Activated CD4-positive, alpha-beta memory T cell treated with anti-CD3 and anti-CD28 coated beads for 36 hours (primary cell): Measurements from ENCODE around the gene PLEKHA8. TPM values are rescaled to one million over a fixed set of nuclear protein-coding genes. Genes with fewer than 3 reads are reported as not detected.
"Not testable (repeated sequence)": the region's sequence is repeated elsewhere in the genome, so short reads cannot be mapped to it uniquely, and the experiment has no call there.

Source experiments
- CTCF ChIA-PET: fragments of 350-600 bp; sonication (Branson Sonifier 250); formaldehyde crosslinking; loops from one replicate; lab custom pipeline; 2021; ENCODE audit warnings: antibody characterized with exemption, inconsistent platforms; lab: Charles Lee
- POLR2A ChIA-PET: fragments of 350-600 bp; sonication (Branson Sonifier 250); formaldehyde crosslinking; loops from one replicate; lab custom pipeline; 2021; ENCODE audit warnings: antibody characterized with exemption; lab: Charles Lee
- DNase-seq: peaks from one replicate; pipeline ENCODE4 v3.0.0-alpha.2; 2020
- H3K27ac Mint-ChIP-seq: one replicate; pipeline ENCODE4 v1.8.0; 2021; ENCODE audit warnings: mixed read lengths
- H3K27me3 Mint-ChIP-seq: one replicate; pipeline ENCODE4 v1.8.0; 2021; ENCODE audit warnings: mixed read lengths
- H3K36me3 Mint-ChIP-seq: one replicate; pipeline ENCODE4 v1.8.0; 2021; ENCODE audit warnings: mixed read lengths
- H3K4me1 Mint-ChIP-seq: one replicate; pipeline ENCODE4 v1.8.0; 2021; ENCODE audit warnings: low read depth, mixed read lengths
- H3K4me3 Mint-ChIP-seq: one replicate; pipeline ENCODE4 v1.8.0; 2021; ENCODE audit warnings: mild to moderate bottlenecking, mixed read lengths
- H3K9me3 Mint-ChIP-seq: one replicate; pipeline ENCODE4 v1.8.0; 2021; ENCODE audit warnings: mixed read lengths
- intact Hi-C: fragments of 100-400 bp; cut with micrococcal nuclease; formaldehyde crosslinking; loops from one replicate; pipeline ENCODE4 v1.15.1; 2023
- total RNA-seq, 2 experiments: library from RNA; stranded (reverse); gene quantifications; one replicate each; pipeline ENCODE4 v1.2.3, GENCODE V29; 2021

PLEKHA8 gene
- total RNA-seq, 2 experiments from 2014 or later: 9.4 to 10.1 TPM

DNA sequence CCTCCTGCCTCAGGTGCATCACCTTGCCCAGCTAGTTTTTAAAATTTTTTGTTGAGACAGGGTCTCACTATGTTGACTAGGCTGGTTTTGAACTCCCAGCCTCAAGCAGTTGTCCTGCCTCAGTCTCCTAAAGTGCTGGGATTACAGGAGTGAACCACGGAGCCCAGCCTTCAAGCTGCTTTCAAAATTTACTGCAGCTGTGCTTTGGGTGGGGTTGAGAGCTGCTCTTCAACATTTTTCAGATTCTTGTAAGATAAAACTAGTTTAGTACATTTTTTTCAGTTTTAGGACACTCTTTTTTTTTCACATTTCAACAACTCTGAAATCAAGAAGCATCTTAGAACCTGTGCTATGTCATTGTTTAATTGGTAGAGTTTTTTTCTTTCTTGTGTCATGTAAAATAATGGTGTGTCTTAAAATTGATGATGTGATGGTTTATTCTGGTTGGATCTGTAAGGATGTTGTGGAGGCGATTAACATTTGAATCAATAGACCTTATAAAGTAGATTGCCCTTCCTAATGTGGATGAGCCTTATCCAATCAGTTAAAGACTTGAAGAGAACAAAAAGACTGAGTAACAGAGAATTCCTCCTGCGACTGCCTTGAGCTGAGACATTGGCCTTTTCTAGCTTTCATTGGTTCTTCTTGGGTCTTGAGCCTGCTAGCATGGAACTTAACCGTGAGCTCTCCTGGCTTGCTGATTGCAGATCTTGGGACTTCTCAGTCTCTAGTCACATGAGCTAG is 13.5 kb downstream of the PLEKHA8 start:
- peaks cover 4% of the 10 kb centered on the region for H3K4me1 Mint-ChIP-seq
- ChIA-PET POLR2A (interaction anchor here (0.6 kb wide), 1 partner anchor 469 kb away, joined by 3 read pairs; no protein-coding TSS in a partner anchor), CTCF (interaction anchor here (1.3 kb wide), 1 partner anchor 20 kb away, joined by 4 read pairs; no protein-coding TSS in a partner anchor)
- H3K36me3 Mint-ChIP-seq: peaks cover 4% of the 10 kb centered on the region
- H3K27me3 Mint-ChIP-seq: no peaks in the 10 kb centered on the region
- no peak overlapping the region for H3K4me3 Mint-ChIP-seq
- no peaks in the 10 kb centered on the region for H3K9me3 Mint-ChIP-seq
- no peak for DNase-seq
- H3K27ac Mint-ChIP-seq: no peak overlapping the region
- intact Hi-C loops: no loop called here

DNA sequence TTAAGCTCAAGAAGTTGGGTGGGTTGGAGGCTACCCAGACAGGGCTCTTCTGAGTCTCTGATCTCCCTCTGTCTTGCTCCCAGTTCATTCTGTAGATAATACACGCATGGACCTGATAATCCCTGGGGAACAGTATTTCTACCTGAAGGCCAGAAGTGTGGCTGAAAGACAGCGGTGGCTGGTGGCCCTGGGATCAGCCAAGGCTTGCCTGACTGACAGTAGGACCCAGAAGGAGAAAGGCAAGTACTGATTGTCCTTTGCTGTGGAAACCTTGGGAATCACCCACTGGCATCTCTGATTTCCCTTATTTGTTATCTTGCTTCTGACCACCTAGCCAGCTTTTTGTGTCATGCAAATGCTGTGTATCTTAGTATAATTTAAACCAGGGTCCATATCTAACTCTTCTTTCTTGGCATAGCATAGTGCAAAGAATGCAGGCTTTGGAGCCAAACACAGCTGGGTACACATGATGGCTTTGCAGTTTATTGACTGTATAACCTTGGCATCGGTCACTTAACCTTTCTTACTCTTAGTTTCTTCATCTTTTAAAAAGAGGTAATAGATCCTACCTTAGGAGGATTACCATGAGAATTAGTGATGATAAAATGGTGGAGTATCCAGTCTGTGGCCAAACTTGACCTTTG is 18.0 kb downstream of the PLEKHA8 start:
- Mint-ChIP-seq H3K27ac (no peak overlapping the region), H3K36me3 (peaks cover 18% of the 10 kb centered on the region), H3K4me3 (no peak overlapping the region), H3K9me3 (no peaks in the 10 kb centered on the region), H3K27me3 (no peaks in the 10 kb centered on the region), H3K4me1 (no peaks in the 10 kb centered on the region)
- POLR2A ChIA-PET: no interaction called here
- CTCF ChIA-PET: interaction anchor here (0.6 kb wide), 1 partner anchor 11 kb away, joined by 3 read pairs; no protein-coding TSS in a partner anchor
- intact Hi-C loops: no loop called here
- no peak for DNase-seq

DNA sequence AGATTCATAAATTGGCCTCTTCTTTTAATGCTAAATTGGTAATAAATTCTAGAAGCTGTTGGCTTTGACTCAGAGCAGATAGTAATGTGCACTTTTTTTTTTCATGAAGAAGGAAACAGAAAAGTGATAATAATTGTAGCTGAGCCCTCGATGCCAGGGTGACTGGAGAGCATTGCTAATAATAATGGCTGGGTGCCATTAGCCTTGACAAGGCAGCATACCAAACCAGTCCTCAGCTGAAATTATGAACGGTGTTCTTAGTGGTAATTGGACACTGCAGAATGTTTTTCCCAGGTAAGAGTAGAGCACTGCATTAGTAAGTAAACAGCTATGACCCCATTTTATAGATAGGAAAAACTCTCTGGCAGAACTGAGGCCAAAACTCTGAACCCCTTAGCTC is 18.9 kb downstream of the PLEKHA8 start:
- Mint-ChIP-seq H3K9me3 (no peaks in the 10 kb centered on the region), H3K36me3 (peaks cover 21% of the 10 kb centered on the region), H3K27ac (no peak overlapping the region), H3K4me1 (no peaks in the 10 kb centered on the region), H3K27me3 (no peaks in the 10 kb centered on the region), H3K4me3 (no peak overlapping the region)
- CTCF ChIA-PET: no interaction called here
- intact Hi-C loops: no loop called here
- no peak for DNase-seq
- POLR2A ChIA-PET: interaction anchor here (0.5 kb wide), 1 partner anchor 663 kb away, joined by 5 read pairs; no protein-coding TSS in a partner anchor

DNA sequence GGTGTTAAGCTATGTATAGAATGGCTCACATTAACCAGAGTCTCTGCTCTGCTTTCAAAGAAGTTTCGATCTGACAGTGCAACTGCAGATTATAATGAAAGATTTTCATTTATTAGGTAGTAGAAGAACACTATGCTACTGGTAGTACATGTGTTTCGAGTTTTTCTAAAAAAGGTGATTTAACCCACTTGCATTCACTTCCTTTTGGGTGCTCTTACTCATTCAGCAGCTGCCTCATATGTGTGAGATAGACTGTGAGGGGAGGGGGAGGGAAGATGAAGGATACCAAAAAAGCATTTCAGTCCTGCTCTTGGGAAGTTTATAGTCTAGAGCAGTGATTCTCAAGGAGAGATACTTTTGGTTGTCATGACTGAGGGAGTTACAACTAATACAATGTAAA is 20.4 kb downstream of the PLEKHA8 start:
- Mint-ChIP-seq H3K27ac (no peak overlapping the region), H3K27me3 (no peaks in the 10 kb centered on the region), H3K4me3 (no peak overlapping the region), H3K36me3 (peaks cover 26% of the 10 kb centered on the region), H3K9me3 (no peaks in the 10 kb centered on the region), H3K4me1 (peaks cover 1% of the 10 kb centered on the region)
- ChIA-PET POLR2A (no interaction called here), CTCF (no interaction called here)
- no peak for DNase-seq
- intact Hi-C loops: no loop called here

DNA sequence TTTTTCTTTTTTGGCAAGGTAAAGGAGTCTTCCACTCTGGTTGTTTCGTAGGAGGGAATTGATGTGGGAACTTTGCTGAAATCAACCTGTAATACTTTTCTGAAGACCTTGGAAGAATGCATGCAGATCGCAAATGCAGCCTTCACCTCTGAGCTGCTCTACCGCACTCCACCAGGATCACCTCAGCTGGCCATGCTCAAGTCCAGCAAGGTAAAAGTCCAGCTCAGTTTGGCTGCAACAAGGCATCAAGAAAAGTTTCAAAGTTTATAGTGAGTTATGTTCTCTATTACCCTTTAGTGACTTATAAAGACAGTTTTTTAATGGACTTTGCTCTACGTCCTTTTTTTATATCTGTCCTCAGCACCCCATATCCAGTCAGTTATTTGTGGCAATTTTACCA is 21.0 kb downstream of the PLEKHA8 start:
- POLR2A ChIA-PET: no interaction called here
- Mint-ChIP-seq H3K4me1 (peaks cover 3% of the 10 kb centered on the region), H3K36me3 (peaks cover 26% of the 10 kb centered on the region)

DNA sequence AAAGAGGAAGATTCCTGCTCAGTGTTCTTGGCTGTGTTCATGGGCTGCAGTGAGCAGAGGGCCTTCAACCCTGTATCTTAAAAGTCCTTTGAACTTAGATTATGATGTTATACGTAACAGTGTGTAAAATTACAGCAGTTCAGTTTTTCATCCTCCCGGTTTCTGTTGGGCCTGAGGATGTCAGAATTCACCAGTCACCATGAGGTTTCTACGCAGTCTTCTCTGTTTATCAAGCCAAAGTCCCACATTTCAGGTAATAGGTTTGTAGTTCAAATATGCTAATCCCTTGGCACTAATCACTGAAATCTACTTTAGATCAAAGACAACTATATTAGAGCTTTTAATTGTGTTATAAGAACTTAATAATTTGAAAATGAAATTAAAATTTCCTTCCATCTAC is 24.9 kb downstream of the PLEKHA8 start:
- ChIA-PET POLR2A (no interaction called here), CTCF (interaction anchor here (1.5 kb wide), 1 partner anchor 9 kb away, joined by 8 read pairs; no protein-coding TSS in a partner anchor)
- Mint-ChIP-seq H3K27ac (no peak overlapping the region), H3K36me3 (peaks cover 23% of the 10 kb centered on the region), H3K4me1 (peaks cover 3% of the 10 kb centered on the region), H3K27me3 (no peaks in the 10 kb centered on the region), H3K9me3 (no peaks in the 10 kb centered on the region), H3K4me3 (no peak overlapping the region)
- DNase-seq: no peak
- intact Hi-C loops: loop anchor here (10.0 kb wide), 1 partner anchor 98 kb away; no protein-coding TSS in a partner anchor

More for the DNA sequence above, 21.0 kb downstream of the PLEKHA8 start:
- no peaks in the 10 kb centered on the region for H3K27me3 Mint-ChIP-seq
- intact Hi-C loops: no loop called here
- DNase-seq: no peak
- CTCF ChIA-PET: no interaction called here
- H3K4me3 Mint-ChIP-seq: no peak overlapping the region
- H3K27ac Mint-ChIP-seq: no peak overlapping the region
- H3K9me3 Mint-ChIP-seq: no peaks in the 10 kb centered on the region

DNA sequence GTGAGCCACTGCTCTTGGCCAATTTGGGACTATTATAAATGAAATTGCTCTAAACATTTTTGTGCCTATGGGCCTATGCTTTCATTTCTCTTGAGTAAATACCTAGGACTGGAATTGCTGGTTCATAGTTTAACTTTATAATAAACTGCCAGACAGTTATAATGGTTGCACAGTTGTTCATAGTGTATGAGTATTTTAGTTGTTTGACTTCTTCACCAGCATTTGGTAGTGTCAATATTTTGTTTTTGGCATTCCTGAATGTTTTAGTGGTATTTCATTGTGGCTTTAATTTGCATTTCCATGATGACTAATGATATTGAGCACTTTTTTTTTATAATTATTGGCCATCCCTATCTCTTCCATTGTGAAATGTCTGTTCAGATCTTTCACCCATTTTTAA is 29.5 kb downstream of the PLEKHA8 start:
- no peak overlapping the region for H3K4me3 Mint-ChIP-seq
- H3K9me3 Mint-ChIP-seq: no peaks in the 10 kb centered on the region
- peaks cover 3% of the 10 kb centered on the region for H3K4me1 Mint-ChIP-seq
- H3K27me3 Mint-ChIP-seq: no peaks in the 10 kb centered on the region
- intact Hi-C loops: loop anchor here (10.0 kb wide), 1 partner anchor 103 kb away; no protein-coding TSS in a partner anchor
- ChIA-PET CTCF (interaction anchor here (0.6 kb wide), 1 partner anchor 12 kb away, joined by 3 read pairs; no protein-coding TSS in a partner anchor), POLR2A (no interaction called here)
- no peak overlapping the region for H3K27ac Mint-ChIP-seq
- DNase-seq: no peak
- peaks cover 16% of the 10 kb centered on the region for H3K36me3 Mint-ChIP-seq

DNA sequence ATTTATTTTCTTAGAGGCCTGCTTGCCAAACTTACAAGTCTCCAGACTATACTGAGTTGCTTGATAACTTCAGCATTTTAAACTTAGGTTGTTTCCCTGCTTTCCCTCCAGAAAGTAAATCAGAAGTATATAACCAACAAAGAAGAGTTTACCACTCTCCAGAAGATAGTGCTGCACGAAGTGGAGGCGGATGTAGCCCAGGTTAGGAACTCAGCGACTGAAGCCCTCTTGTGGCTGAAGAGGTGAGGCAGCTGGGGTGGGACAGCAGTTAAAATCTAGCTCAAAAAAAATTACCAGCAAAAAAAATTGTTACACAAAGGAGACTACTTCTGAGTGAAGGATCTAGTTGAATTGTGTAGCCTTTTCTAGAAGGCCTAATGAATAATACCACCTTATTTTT is 33.6 kb downstream of the PLEKHA8 start:
- not testable (repeated sequence) for H3K27me3 Mint-ChIP-seq, H3K9me3 Mint-ChIP-seq, H3K4me1 Mint-ChIP-seq, H3K27ac Mint-ChIP-seq, H3K4me3 Mint-ChIP-seq, H3K36me3 Mint-ChIP-seq
- ChIA-PET CTCF (interaction anchor here (0.6 to 4.0 kb wide), 29 partner anchors 9 to 1138 kb away, joined by 3 to 17 read pairs (median 4); partner anchors contain the start of genes FKBP14 and PLEKHA8), POLR2A (interaction anchor here (0.7 to 0.8 kb wide), 2 partner anchors 33 to 311 kb away, joined by 3 to 5 read pairs; no protein-coding TSS in a partner anchor)
- peak; percentile 43 for DNase-seq
- intact Hi-C loops: loop anchor here (1.0 to 10.0 kb wide), 4 partner anchors 32 to 1137 kb away; no protein-coding TSS in a partner anchor

DNA sequence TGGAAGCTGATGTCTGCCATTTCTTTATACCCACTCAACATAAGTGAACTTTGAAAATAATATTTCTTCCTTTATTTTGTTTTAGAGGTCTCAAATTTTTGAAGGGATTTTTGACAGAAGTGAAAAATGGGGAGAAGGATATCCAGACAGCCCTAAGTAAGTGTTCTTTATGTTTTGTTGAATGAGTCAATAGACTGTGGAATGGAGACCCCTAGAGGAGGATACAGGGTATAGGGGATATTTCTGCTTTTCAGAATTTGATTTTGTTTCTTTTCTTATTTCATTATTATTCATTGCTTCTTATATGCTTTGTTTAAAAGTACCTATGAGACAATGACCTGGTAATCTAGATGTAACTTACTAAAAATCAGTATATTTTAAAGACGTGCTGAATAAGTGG is 34.4 kb downstream of the PLEKHA8 start:
- H3K9me3 Mint-ChIP-seq: no peaks in the 10 kb centered on the region
- no peaks in the 10 kb centered on the region for H3K4me1 Mint-ChIP-seq
- POLR2A ChIA-PET: no interaction called here
- no peaks in the 10 kb centered on the region for H3K27me3 Mint-ChIP-seq
- H3K36me3 Mint-ChIP-seq: peaks cover 6% of the 10 kb centered on the region
- H3K27ac Mint-ChIP-seq: no peak overlapping the region
- H3K4me3 Mint-ChIP-seq: no peak overlapping the region
- CTCF ChIA-PET: interaction anchor here (0.6 to 4.0 kb wide), 18 partner anchors 10 to 314 kb away, joined by 3 to 17 read pairs (median 4); partner anchors contain the start of genes FKBP14 and PLEKHA8
- intact Hi-C loops: loop anchor here (1.0 to 10.0 kb wide), 4 partner anchors 33 to 1138 kb away; no protein-coding TSS in a partner anchor
- no peak for DNase-seq

DNA sequence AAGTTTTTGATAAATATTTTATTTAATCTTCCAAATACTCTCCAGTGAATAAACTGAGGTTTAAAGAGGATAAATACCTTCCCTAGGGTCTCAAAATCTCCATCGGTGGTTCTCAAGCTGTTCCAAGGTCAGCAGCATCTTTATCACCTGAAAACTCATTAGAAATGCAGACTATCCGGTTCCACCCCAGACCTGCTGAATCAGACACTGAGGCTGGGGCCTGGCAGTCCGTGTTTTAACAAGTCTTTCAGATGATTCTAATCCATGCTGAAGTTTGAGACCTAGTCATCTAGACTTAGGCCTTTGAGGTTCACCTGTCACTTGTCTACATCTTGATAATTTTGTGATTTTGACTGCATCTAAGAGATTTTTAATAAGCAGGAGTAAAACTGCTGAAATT is 37.5 kb downstream of the PLEKHA8 start:
- peaks cover 2% of the 10 kb centered on the region for H3K36me3 Mint-ChIP-seq
- no peak overlapping the region for H3K27ac Mint-ChIP-seq
- DNase-seq: no peak
- ChIA-PET CTCF (interaction anchor here (0.6 kb wide), 1 partner anchor 1219 kb away, joined by 3 read pairs; no protein-coding TSS in a partner anchor), POLR2A (no interaction called here)
- no peaks in the 10 kb centered on the region for H3K4me1 Mint-ChIP-seq
- no peaks in the 10 kb centered on the region for H3K9me3 Mint-ChIP-seq
- no peaks in the 10 kb centered on the region for H3K27me3 Mint-ChIP-seq
- intact Hi-C loops: loop anchor here (10.0 kb wide), 1 partner anchor 1141 kb away; no protein-coding TSS in a partner anchor
- H3K4me3 Mint-ChIP-seq: no peak overlapping the region

DNA sequence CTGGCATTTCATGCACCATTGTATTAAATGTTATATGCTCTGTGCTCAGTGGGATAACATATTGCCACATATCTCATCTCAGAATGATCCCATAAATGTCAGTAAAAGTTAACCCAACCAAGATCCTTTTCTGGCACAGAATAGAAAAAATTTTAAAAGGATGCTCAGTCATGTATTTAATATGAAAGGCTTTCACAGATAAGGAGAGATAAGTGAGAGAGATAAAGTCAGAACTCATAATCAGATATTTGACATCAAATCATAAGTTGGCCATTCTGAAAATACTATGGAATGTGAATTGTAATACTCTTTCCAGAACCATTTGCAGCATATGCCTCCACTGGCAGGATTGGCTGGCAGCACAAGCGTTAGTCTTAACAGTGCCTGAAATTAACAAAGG is 38.5 kb downstream of the PLEKHA8 start:
- intact Hi-C loops: loop anchor here (10.0 kb wide), 1 partner anchor 1142 kb away; no protein-coding TSS in a partner anchor
- CTCF ChIA-PET: no interaction called here
- POLR2A ChIA-PET: no interaction called here
- H3K4me1 Mint-ChIP-seq: no peaks in the 10 kb centered on the region
- H3K9me3 Mint-ChIP-seq: no peaks in the 10 kb centered on the region
- H3K36me3 Mint-ChIP-seq: peaks cover 2% of the 10 kb centered on the region
- no peaks in the 10 kb centered on the region for H3K27me3 Mint-ChIP-seq
- no peak overlapping the region for H3K4me3 Mint-ChIP-seq
- H3K27ac Mint-ChIP-seq: no peak overlapping the region
- DNase-seq: no peak

DNA sequence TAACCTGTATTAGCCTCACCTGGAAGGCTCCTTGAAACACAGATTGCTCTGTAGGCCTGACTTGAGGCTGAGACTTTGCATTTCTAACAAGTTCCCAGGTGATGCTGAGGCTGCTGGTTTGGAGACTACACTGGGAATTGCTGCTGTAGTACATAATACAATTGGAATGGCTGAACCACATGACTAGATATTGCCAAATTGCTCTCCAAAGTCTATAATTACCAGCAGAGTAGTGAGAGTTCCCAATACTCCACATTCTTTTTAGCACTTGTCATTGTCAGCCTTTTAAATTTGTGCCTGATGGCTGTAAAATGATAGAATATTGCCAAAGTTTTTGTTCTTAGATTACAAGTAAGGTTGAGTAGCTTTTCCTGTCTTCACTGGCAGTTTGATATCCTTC is 39.9 kb downstream of the PLEKHA8 start:
- no peaks in the 10 kb centered on the region for H3K27me3 Mint-ChIP-seq
- intact Hi-C loops: loop anchor here (10.0 kb wide), 1 partner anchor 1143 kb away; no protein-coding TSS in a partner anchor
- no peaks in the 10 kb centered on the region for H3K9me3 Mint-ChIP-seq
- peaks cover 4% of the 10 kb centered on the region for H3K36me3 Mint-ChIP-seq
- no peak overlapping the region for H3K4me3 Mint-ChIP-seq
- no peaks in the 10 kb centered on the region for H3K4me1 Mint-ChIP-seq
- H3K27ac Mint-ChIP-seq: no peak overlapping the region
- POLR2A ChIA-PET: no interaction called here
- CTCF ChIA-PET: no interaction called here
- DNase-seq: no peak
